HepG2 (cell line): ENCODE measurements around the gene SMIM45.

ENCODE experiments used
- CCDC6 ChIP-seq: sonication (generic); formaldehyde crosslinking; IDR thresholded peaks from 2 replicates; pipeline ENCODE4 v1.8.1; 2022; ENCODE audit warnings: mild to moderate bottlenecking, missing genetic modification reagents, moderate library complexity
- CREB3 ChIP-seq: sonication (generic); formaldehyde crosslinking; IDR thresholded peaks from 2 replicates; pipeline ENCODE4 v1.5.0; 2020; ENCODE audit warnings: missing genetic modification reagents
- GLI4 ChIP-seq: sonication (generic); formaldehyde crosslinking; IDR thresholded peaks from 2 replicates; pipeline ENCODE4 v1.5.1; 2020; ENCODE audit warnings: missing genetic modification reagents, mild to moderate bottlenecking, moderate library complexity, borderline replicate concordance
- HMGXB4 ChIP-seq, 2 experiments: sonication (generic) in 1 of 2; formaldehyde crosslinking in 1 of 2; IDR thresholded peaks; 2 replicates each; pipeline versions ENCODE4 v1.4.0 to v1.6.1; 2018 to 2020; ENCODE audit warnings: missing genetic modification reagents in 2 of 2, borderline replicate concordance in 1 of 2, low read depth in 1 of 2, mild to moderate bottlenecking in 1 of 2, missing biosample characterization in 1 of 2
- HNRNPUL1 ChIP-seq: fragments of 200-400 bp; formaldehyde crosslinking; IDR thresholded peaks from 2 replicates; pipeline ENCODE4 v1.6.1; 2017; ENCODE audit warnings: low read depth, mild to moderate bottlenecking, low read length, moderate library complexity
- MAZ ChIP-seq, 2 experiments: sonication (generic) in 1 of 2; formaldehyde crosslinking in 1 of 2; IDR thresholded peaks; 2 replicates each; pipeline versions ENCODE4 v1.5.0 to v1.6.1; 2012 to 2020; ENCODE audit warnings: low read depth in 2 of 2, mild to moderate bottlenecking in 2 of 2, borderline replicate concordance in 1 of 2, improper control_type of control experiment in 1 of 2, low read length in 1 of 2, missing genetic modification reagents in 1 of 2, moderate library complexity in 1 of 2
- PAWR ChIP-seq: sonication (generic); formaldehyde crosslinking; IDR thresholded peaks from 2 replicates; pipeline ENCODE4 v1.4.0; 2020; ENCODE audit warnings: missing genetic modification reagents, mild to moderate bottlenecking, borderline replicate concordance
- PPARG ChIP-seq: conservative IDR thresholded peaks from 2 replicates; pipeline ENCODE4 v1.6.1; 2016; ENCODE audit warnings: missing biosample characterization, missing genetic modification reagents
- RELA ChIP-seq: sonication (generic); formaldehyde crosslinking; IDR thresholded peaks from 2 replicates; pipeline ENCODE4 v1.4.0; 2020; ENCODE audit warnings: missing genetic modification reagents
- REPIN1 ChIP-seq: sonication (generic); formaldehyde crosslinking; IDR thresholded peaks from 2 replicates; pipeline ENCODE4 v1.8.0; 2022; ENCODE audit warnings: missing genetic modification reagents, low read depth, mild to moderate bottlenecking, borderline replicate concordance
- SP2 ChIP-seq: sonication (generic); formaldehyde crosslinking; IDR thresholded peaks from 2 replicates; pipeline ENCODE4 v1.5.1; 2020; ENCODE audit warnings: mild to moderate bottlenecking, missing genetic modification reagents
- TARDBP ChIP-seq: sonication (generic); formaldehyde crosslinking; IDR thresholded peaks from 2 replicates; pipeline ENCODE4 v1.8.0; 2022; ENCODE audit warnings: mild to moderate bottlenecking, missing genetic modification reagents
- TEAD2 ChIP-seq: sonication (generic); formaldehyde crosslinking; IDR thresholded peaks from 2 replicates; pipeline ENCODE4 v1.9.0; 2021; ENCODE audit warnings: missing genetic modification reagents
- ZFY ChIP-seq: sonication (generic); formaldehyde crosslinking; IDR thresholded peaks from 2 replicates; pipeline ENCODE4 v1.4.0; 2020; ENCODE audit warnings: missing genetic modification reagents
- ZNF224 ChIP-seq: sonication (generic); formaldehyde crosslinking; IDR thresholded peaks from 2 replicates; pipeline ENCODE4 v1.5.0; 2020; ENCODE audit warnings: mild to moderate bottlenecking, missing genetic modification reagents
- ZNF552 ChIP-seq: sonication (generic); formaldehyde crosslinking; IDR thresholded peaks from 2 replicates; pipeline ENCODE4 v1.9.0; 2022; ENCODE audit warnings: missing genetic modification reagents, mild to moderate bottlenecking, borderline replicate concordance
- ZNF570 ChIP-seq: sonication (generic); formaldehyde crosslinking; IDR thresholded peaks from 2 replicates; pipeline ENCODE4 v1.4.0; 2020; ENCODE audit warnings: mild to moderate bottlenecking, missing genetic modification reagents, borderline replicate concordance
- ZNF674 ChIP-seq: sonication (generic); formaldehyde crosslinking; IDR thresholded peaks from 2 replicates; pipeline ENCODE4 v1.5.0; 2020; ENCODE audit warnings: low read depth, mild to moderate bottlenecking, missing genetic modification reagents
- ZNF737 ChIP-seq: sonication (generic); formaldehyde crosslinking; IDR thresholded peaks from 2 replicates; pipeline ENCODE4 v1.5.0; 2020; ENCODE audit warnings: missing genetic modification reagents, mild to moderate bottlenecking, borderline replicate concordance
- ZNF781 ChIP-seq: sonication (generic); formaldehyde crosslinking; IDR thresholded peaks from 2 replicates; pipeline ENCODE4 v1.5.1; 2020; ENCODE audit warnings: borderline replicate concordance, mild to moderate bottlenecking, missing genetic modification reagents; ENCODE audit errors: not compliant biosample characterization
- ZNF800 ChIP-seq: sonication (generic); formaldehyde crosslinking; IDR thresholded peaks from 2 replicates; pipeline ENCODE4 v1.4.0; 2020; ENCODE audit warnings: missing genetic modification reagents
- TF ChIP-seq, protein P1 (sequence below): sonication (generic); formaldehyde crosslinking; IDR thresholded peaks from 2 replicates; pipeline ENCODE4 v1.4.0; 2020; ENCODE audit warnings: mild to moderate bottlenecking, missing genetic modification reagents, borderline replicate concordance

The SMIM45 gene

GRCh38 chr22:41946629-41947423 lies 5.1 kb upstream of the SMIM45 start, which contains the start of gene CENPM (continued):
- peak; percentile 10 to 65; a peak in 1 of 4 replicates for TF ChIP-seq HMGXB4 (CRISPR knock-in tag; IDR thresholded peaks at IDR 0.05; ENCODE audit: borderline replicate concordance in 1 of 2, low read depth in 1 of 2)
- TF ChIP-seq TEAD2 (CRISPR knock-in tag), result no peak
- TF ChIP-seq GLI4 (CRISPR knock-in tag), result 0 out of 2 replicates have a peak, but pooled peaks have one; percentile 42
- peak; percentile 97 for TF ChIP-seq CCDC6 (CRISPR knock-in tag)
- TF ChIP-seq HNRNPUL1, result no peak
- peak; percentile 21; the same call in 1 of the 2 replicates for TF ChIP-seq ZNF800 (CRISPR knock-in tag)
- TF ChIP-seq ZNF224 (CRISPR knock-in tag), result no peak
- peak; percentile 94 for TF ChIP-seq SP2 (CRISPR knock-in tag)
- peak; percentile 86; the same call in 1 of the 2 replicates for TF ChIP-seq PAWR (CRISPR knock-in tag)
- TF ChIP-seq RELA (CRISPR knock-in tag), result no peak
- TF ChIP-seq PPARG (CRISPR knock-in tag), result no peak
- TF ChIP-seq REPIN1, result peak; percentile 77
- peak; percentile 55; the same call in 1 of the 2 replicates for TF ChIP-seq TARDBP (CRISPR knock-in tag)
- TF ChIP-seq ZFY (CRISPR knock-in tag), result peak; percentile 82
- TF ChIP-seq, protein P1, sequence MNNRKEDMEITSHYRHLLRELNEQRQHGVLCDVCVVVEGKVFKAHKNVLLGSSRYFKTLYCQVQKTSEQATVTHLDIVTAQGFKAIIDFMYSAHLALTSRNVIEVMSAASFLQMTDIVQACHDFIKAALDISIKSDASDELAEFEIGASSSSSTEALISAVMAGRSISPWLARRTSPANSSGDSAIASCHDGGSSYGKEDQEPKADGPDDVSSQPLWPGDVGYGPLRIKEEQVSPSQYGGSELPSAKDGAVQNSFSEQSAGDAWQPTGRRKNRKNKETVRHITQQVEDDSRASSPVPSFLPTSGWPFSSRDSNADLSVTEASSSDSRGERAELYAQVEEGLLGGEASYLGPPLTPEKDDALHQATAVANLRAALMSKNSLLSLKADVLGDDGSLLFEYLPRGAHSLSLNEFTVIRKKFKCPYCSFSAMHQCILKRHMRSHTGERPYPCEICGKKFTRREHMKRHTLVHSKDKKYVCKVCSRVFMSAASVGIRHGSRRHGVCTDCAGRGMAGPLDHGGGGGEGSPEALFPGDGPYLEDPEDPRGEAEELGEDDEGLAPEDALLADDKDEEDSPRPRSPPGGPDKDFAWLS (CRISPR knock-in tag), result 0 out of 2 replicates have a peak, but pooled peaks have one; percentile 48
- TF ChIP-seq ZNF737, result no peak
- no peak; the same call in 1 of the 2 replicates for TF ChIP-seq ZNF552 (CRISPR knock-in tag)
- peak; percentile 93 for TF ChIP-seq ZNF570 (CRISPR knock-in tag)
- TF ChIP-seq CREB3 (CRISPR knock-in tag), result peak; percentile 83
- no peak for TF ChIP-seq ZNF674 (CRISPR knock-in tag)
- TF ChIP-seq ZNF781 (CRISPR knock-in tag), result peak; percentile 81
- TF ChIP-seq MAZ (IDR thresholded peaks at IDR 0.05; ENCODE audit: borderline replicate concordance, low read depth, low read length), result no peak
- TF ChIP-seq MAZ (CRISPR knock-in tag; IDR thresholded peaks at IDR 0.05; ENCODE audit: low read depth), result peak; percentile 48; the same call in 1 of the 2 replicates
